ENCODE measurements around the gene MYO9A.
"Not testable (repeated sequence)": the region's sequence is repeated elsewhere in the genome, so short reads cannot be mapped to it uniquely, and the experiment has no call there.

Gene MYO9A

DNA sequence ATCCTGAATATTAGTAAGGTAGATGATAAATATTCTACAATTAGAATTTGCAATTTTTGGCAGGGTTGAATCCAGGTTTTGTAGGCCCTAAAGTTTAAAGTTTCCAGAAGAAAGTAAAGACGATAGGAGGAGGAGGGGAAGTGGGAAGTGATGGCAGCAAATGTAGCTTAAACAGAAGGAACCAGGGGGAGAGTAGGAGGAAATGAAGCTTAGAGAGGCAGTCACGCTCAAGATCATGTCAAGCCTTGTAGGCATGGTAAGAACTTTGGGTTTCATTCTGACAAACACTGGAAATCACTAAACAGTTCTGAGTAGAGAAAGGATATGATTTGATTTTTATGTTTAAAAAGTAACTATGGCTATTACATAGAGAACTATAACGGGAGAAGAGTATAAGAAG lies 243.7 kb downstream of the MYO9A start:
- Mint-ChIP-seq H3K27me3 (no peaks in the 10 kb centered on the region), H3K4me1 (no peaks in the 10 kb centered on the region)
- no peak for ATAC-seq

GRCh38 chr15:71858232-71858631 lies 259.7 kb downstream of the MYO9A start:
- not testable (repeated sequence) for ATAC-seq

More for the DNA sequence above, 243.7 kb downstream of the MYO9A start:
- Mint-ChIP-seq H3K4me3 (no peak overlapping the region), H3K27ac (no peak overlapping the region), H3K9me3 (no peaks in the 10 kb centered on the region)
- no peak for DNase-seq

GRCh38 chr15:71853543-71853942 lies 264.4 kb downstream of the MYO9A start:
- Mint-ChIP-seq H3K4me3 (no peak overlapping the region), H3K4me1 (no peaks in the 10 kb centered on the region), H3K27ac (peak overlapping the region in 1 of 2 donors; percentile 60), H3K27me3 (no peaks in the 10 kb centered on the region), H3K9me3 (no peaks in the 10 kb centered on the region)
- no peak for ATAC-seq
- DNase-seq, result no peak

More at GRCh38 chr15:71858232-71858631, 259.7 kb downstream of the MYO9A start:
- DNase-seq, H3K4me1 Mint-ChIP-seq, H3K9me3 Mint-ChIP-seq, H3K27me3 Mint-ChIP-seq, H3K4me3 Mint-ChIP-seq, H3K27ac Mint-ChIP-seq: not testable (repeated sequence)

GRCh38 chr15:71844916-71845315 lies 273.0 kb downstream of the MYO9A start:
- Mint-ChIP-seq H3K27ac (no peak overlapping the region), H3K9me3 (no peaks in the 10 kb centered on the region), H3K4me3 (no peak overlapping the region), H3K27me3 (no peaks in the 10 kb centered on the region), H3K4me1 (peaks cover 1% of the 10 kb centered on the region)
- no peak for ATAC-seq
- DNase-seq, result no peak

DNA sequence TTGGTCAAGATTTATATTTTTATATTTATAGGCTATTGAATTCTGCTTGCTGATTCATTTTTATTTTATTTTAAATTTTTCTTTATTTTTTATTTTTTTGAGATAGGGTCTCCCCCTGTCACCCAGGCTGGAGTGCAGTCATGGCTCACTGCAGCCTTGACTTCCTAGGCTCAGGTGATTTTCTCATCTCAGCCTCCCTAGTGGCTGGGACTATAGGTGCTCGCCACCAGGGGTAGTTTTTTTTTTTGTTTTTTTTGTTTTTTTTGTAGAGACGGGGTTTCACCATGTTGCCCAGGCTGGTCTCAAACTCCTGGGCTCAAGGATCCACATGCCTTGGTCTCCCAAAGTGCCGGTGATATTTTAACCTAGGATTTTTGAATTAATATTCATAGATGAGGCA lies 276.4 kb downstream of the MYO9A start:
- no peak overlapping the region for H3K4me3 Mint-ChIP-seq

GRCh38 chr15:71830981-71831380 lies 287.0 kb downstream of the MYO9A start:
- H3K4me1 Mint-ChIP-seq, result no peaks in the 10 kb centered on the region
- no peaks in the 10 kb centered on the region for H3K9me3 Mint-ChIP-seq
- ATAC-seq (no peak), DNase-seq (no peak)
- H3K27ac Mint-ChIP-seq, result no peak overlapping the region
- H3K4me3 Mint-ChIP-seq, result no peak overlapping the region
- H3K27me3 Mint-ChIP-seq, result no peaks in the 10 kb centered on the region

More for the DNA sequence above, 276.4 kb downstream of the MYO9A start:
- Mint-ChIP-seq H3K9me3 (no peaks in the 10 kb centered on the region), H3K27ac (no peak overlapping the region), H3K4me1 (peaks cover 13% of the 10 kb centered on the region), H3K27me3 (no peaks in the 10 kb centered on the region)
- DNase-seq (no peak), ATAC-seq (no peak)

GRCh38 chr15:71826196-71826595 lies 291.8 kb downstream of the MYO9A start:
- no peak for DNase-seq
- H3K9me3 Mint-ChIP-seq, result peaks cover 12 to 20% of the 10 kb centered on the region in 2 donors
- ATAC-seq, result no peak
- no peaks in the 10 kb centered on the region for H3K27me3 Mint-ChIP-seq
- no peak overlapping the region for H3K4me3 Mint-ChIP-seq
- no peaks in the 10 kb centered on the region for H3K4me1 Mint-ChIP-seq
- no peak overlapping the region for H3K27ac Mint-ChIP-seq

DNA sequence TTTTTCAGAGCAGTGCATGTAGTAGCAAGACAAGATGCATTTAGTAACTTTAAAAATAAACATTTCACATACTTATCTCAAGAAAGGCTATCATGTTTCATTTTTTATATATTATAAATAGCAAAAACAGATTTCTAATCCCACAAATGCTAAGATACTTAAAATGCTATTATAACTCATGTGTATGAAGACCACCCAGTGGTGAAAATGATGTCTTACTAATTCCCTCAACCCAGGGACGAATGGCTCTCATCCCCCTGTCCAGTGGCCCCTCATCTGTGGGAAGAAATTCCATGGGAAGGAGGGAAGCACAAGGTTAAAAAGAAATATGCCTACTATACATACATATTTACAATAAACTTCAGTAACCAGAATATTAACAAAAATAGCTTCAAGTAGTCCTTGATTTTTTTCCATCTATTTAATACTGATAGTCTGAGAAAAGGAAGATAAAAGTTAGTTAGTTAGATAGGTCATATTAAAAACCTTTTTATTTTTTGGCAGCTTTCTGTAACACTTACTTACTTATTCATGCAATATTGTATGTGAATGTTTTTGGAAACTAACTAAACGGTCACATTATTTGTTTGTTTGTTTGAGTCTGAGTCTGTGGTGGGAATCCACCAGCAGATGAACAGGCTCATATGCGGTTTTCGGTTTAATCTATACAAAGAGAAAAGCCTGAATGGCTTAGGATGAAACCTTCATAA lies 292.8 kb downstream of the MYO9A start:
- H3K4me1 Mint-ChIP-seq, result no peaks in the 10 kb centered on the region
- peaks cover 20 to 27% of the 10 kb centered on the region in 2 donors for H3K9me3 Mint-ChIP-seq
- ATAC-seq, result no peak
- H3K27me3 Mint-ChIP-seq, result no peaks in the 10 kb centered on the region
- DNase-seq, result no peak
- H3K27ac Mint-ChIP-seq, result no peak overlapping the region
- H3K4me3 Mint-ChIP-seq, result no peak overlapping the region

DNA sequence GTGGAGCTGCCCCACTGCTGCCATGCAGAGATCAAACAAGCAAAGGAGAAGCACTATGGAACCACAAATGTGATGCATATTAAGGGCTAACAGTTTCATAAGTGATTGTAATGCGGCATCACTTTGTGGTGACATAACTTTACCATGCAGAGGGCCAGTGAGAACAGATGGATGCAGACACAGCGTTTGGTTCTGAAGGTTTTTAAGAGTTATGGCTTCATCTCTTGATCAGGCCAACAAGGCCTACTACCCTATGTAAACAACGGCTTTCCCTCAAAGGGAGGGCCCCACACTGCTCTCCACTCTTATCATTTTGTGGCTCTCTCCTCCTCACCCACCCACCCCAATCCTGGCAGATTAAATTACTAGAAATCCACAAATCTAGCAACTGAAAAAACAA lies 294.1 kb downstream of the MYO9A start:
- Mint-ChIP-seq H3K27ac (no peak overlapping the region), H3K4me1 (no peaks in the 10 kb centered on the region), H3K4me3 (no peak overlapping the region), H3K9me3 (peaks cover 21 to 27% of the 10 kb centered on the region in 2 donors), H3K27me3 (no peaks in the 10 kb centered on the region)
- no peak for ATAC-seq
- DNase-seq, result no peak

GRCh38 chr15:71822890-71823630 lies 294.9 kb downstream of the MYO9A start:
- Mint-ChIP-seq H3K4me1 (no peaks in the 10 kb centered on the region), H3K9me3 (peaks cover 28 to 34% of the 10 kb centered on the region in 2 donors), H3K27ac (no peak overlapping the region), H3K4me3 (no peak overlapping the region), H3K27me3 (no peaks in the 10 kb centered on the region)
- ATAC-seq, result no peak
- no peak for DNase-seq

- H3K27ac Mint-ChIP-seq, result no peak overlapping the region
- DNase-seq (no peak), ATAC-seq (no peak)
- H3K9me3 Mint-ChIP-seq, result peaks cover 28 to 44% of the 10 kb centered on the region in 2 donors
- no peaks in the 10 kb centered on the region for H3K4me1 Mint-ChIP-seq
- no peaks in the 10 kb centered on the region for H3K27me3 Mint-ChIP-seq
- no peak overlapping the region for H3K4me3 Mint-ChIP-seq
These were observed 296.3 kb downstream of the MYO9A start for GRCh38 chr15:71821547-71822129.

GRCh38 chr15:71820127-71820526 lies 297.8 kb downstream of the MYO9A start:
- Mint-ChIP-seq H3K9me3 (peaks cover 28 to 44% of the 10 kb centered on the region in 2 donors), H3K27ac (no peak overlapping the region), H3K27me3 (no peaks in the 10 kb centered on the region), H3K4me3 (no peak overlapping the region), H3K4me1 (no peaks in the 10 kb centered on the region)
- DNase-seq (no peak), ATAC-seq (no peak)

GRCh38 chr15:71817351-71817750 lies 300.6 kb downstream of the MYO9A start:
- Mint-ChIP-seq H3K4me3 (no peak overlapping the region), H3K27me3 (no peaks in the 10 kb centered on the region), H3K9me3 (peaks cover 22 to 34% of the 10 kb centered on the region in 2 donors), H3K4me1 (no peaks in the 10 kb centered on the region), H3K27ac (peak overlapping the region in 1 of 2 donors; percentile 82)
- ATAC-seq (no peak), DNase-seq (no peak)

DNA sequence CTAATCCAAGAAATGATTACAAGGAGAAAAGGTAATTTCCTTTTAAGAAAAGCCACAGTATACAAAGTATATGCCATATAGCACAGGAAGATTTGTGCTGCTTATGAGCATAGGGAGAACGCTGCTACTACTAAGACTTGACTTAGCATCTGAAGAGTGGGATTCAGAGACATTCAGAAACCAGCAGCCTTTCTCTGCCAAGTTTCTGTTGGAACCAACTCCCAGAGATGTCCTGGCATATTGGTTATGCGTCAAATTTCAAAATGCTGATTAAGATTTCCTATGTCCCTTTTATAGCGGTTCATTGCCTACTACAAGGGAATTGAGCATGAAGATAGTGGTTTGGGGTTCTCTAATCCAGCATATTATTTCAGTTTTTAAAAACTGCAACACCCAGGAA lies 302.6 kb downstream of the MYO9A start:
- ATAC-seq (no peak), DNase-seq (no peak)
- H3K4me3 Mint-ChIP-seq, result no peak overlapping the region
- H3K4me1 Mint-ChIP-seq, result no peaks in the 10 kb centered on the region
- H3K27ac Mint-ChIP-seq, result no peak overlapping the region
- no peaks in the 10 kb centered on the region for H3K27me3 Mint-ChIP-seq
- H3K9me3 Mint-ChIP-seq, result peaks cover 9 to 18% of the 10 kb centered on the region in 2 donors

- Mint-ChIP-seq H3K9me3 (peaks cover 7 to 17% of the 10 kb centered on the region in 2 donors), H3K4me1 (no peaks in the 10 kb centered on the region), H3K27me3 (no peaks in the 10 kb centered on the region), H3K4me3 (no peak overlapping the region), H3K27ac (peak overlapping the region in 1 of 2 donors; percentile 21)
- DNase-seq, result no peak
- ATAC-seq, result peak; percentile 5
These were observed 304.1 kb downstream of the MYO9A start for GRCh38 chr15:71813723-71814470.

Measured in stimulated activated naive CD8-positive, alpha-beta T cell treated with anti-CD3 and anti-CD28 coated beads, Interleukin-15, amount 100 ng/mL, for 72 hours (primary cell).